SIG-M5 treated with dmso at 0.1 percent for 504 hours (cell line): ENCODE data around the gene SCGB1A1.

Experiments
- DNase-seq: peaks from one replicate; lab custom pipeline; 2025; ENCODE audit not compliant: unreplicated experiment; lab: John Stamatoyannopoulos, UW

SCGB1A1 gene

DNA sequence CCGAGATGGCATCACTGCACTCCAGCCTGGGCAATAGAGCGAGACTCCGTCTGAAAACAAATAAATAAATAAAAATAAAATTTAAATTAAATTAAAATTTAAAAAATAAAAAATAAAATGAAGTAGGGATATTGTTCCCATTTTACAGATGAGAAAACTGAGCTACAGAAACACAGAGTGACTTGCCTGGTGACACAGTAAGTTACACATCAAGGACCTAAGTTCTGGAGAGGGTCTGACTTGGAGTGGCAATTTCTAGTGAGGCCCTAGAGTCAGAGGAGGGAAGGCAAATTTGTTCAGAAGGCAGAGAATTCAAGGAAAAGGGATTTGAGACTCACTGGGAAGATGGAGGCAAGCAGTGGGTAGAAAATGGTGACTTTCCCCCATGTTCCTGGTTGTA, 2.0 kb downstream of the SCGB1A1 start:
- no peak for DNase-seq

- no peak for DNase-seq
Measured at GRCh38 chr11:62421996-62422395, 3.2 kb downstream of the SCGB1A1 start.

- DNase-seq = no peak
Measured at GRCh38 chr11:62423012-62423411, 4.2 kb downstream of the SCGB1A1 start.

- peak; percentile 96 for DNase-seq
Measured at GRCh38 chr11:62427630-62428233, 8.9 kb downstream of the SCGB1A1 start.

GRCh38 chr11:62428871-62429560, 10.2 kb downstream of the SCGB1A1 start:
- no peak for DNase-seq

- DNase-seq = no peak
Measured at GRCh38 chr11:62430425-62430824, 11.6 kb downstream of the SCGB1A1 start.

- no peak for DNase-seq
Measured at GRCh38 chr11:62431171-62431901, 12.5 kb downstream of the SCGB1A1 start.

GRCh38 chr11:62432695-62433094, 13.9 kb downstream of the SCGB1A1 start:
- DNase-seq = no peak

- DNase-seq = no peak
Measured at GRCh38 chr11:62433141-62433903, 14.5 kb downstream of the SCGB1A1 start.

- DNase-seq = peak; percentile 62
Measured at GRCh38 chr11:62433904-62434276, 15.1 kb downstream of the SCGB1A1 start.

- DNase-seq = peak; percentile 37
Measured at GRCh38 chr11:62435846-62436660, 17.2 kb downstream of the SCGB1A1 start.

DNA sequence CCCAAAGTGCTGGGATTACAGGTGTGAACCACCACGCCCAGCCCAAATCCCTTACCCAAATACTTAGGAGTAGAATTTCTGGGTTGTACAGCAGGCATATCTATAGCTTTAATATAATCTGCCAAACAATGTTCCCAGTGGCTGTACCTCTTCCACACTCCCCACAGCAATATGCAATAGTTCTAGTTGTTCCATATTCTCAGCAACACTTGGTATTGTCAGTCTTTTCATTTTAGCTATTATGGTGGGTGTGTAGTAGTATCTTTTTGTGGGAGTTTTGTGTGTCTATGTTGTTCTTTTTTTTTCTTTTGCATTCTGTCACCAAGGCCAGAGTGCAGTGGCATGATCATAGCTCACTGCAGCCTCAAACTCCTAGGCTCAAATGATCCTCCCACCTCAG, 18.8 kb downstream of the SCGB1A1 start:
- DNase-seq = no peak

GRCh38 chr11:62438641-62439040, 19.8 kb downstream of the SCGB1A1 start:
- no peak for DNase-seq

DNA sequence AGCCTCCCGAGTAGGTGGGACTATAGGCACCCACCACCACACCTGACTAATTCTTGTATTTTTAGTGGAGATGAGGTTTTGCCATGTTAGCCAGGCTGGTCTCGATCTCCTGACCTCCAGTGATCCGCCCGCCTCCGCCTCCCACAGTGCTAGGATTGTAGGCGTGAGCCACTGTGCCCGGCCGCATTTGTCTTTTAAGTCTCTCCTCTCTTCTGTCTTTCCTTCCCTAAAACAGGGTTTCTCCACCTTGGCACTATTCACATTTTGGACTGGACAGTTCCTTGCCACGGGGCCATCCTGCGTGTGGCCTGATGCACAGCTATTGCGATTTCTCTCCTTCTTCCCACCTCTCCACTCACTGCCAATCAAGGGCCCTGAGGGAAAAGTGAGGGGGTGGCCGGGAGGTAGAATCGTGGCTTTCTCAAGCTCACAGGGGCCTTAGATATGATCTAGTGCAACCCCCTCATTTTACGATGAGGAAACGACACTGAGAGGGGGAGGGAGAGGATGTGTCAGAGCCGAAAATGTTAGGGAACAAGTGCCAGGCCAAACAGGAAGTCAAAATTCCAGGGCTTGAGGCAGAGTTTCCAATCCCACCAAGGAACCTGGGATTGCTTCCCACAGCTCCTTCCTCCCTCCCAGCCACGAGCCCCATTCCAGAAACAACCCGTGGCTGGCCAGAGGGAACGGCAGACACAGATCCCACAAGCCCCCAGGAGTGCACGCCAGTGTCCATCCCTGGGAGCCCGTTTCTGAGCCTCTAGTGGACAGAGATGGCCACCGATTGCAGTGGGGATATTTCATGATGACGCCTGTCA, 21.2 kb downstream of the SCGB1A1 start:
- peak; percentile 18 for DNase-seq

DNA sequence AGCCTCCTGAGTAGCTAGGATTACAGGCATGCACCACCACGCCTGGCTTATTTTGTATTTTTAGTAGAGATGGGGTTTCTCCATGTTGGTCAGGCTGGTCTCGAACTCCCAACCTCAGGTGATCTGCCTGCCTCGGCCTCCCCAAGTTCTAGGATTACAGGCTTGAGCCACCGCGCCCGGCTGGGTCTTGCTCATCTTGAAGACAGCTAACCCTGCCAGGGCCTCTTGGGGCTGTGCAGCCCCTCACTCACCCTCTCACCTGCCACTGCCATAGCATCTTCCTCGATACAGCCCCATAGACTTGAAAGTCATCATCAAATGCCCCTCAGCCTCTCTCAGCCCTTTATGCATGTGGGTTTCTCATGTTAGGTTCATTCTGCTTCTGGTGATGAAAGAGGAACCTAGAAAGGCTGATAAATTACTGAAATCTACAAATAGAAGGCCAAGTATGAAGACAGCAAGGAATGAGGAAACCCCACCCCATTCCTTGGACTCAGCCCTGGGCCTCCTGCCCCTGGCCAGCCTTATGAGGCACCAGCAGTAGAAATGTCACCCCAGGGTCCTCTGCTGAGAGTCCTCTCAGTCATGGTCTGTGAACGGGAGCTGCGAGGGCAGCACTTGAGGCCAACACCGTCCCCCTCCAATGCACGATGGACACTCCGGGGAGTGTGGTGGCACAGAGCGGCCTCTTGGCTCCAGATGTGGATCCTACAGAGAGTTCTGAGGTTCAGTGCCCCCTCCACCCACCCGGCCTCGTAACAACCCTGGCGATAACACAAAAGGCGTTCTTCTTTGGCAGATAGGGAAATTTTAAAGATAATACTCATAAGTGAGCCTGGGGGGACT, 24.8 kb downstream of the SCGB1A1 start:
- peak; percentile 86 for DNase-seq

GRCh38 chr11:62444236-62444833, 25.5 kb downstream of the SCGB1A1 start:
- DNase-seq = peak; percentile 78

GRCh38 chr11:62444835-62445234, 26.0 kb downstream of the SCGB1A1 start:
- DNase-seq = no peak

DNA sequence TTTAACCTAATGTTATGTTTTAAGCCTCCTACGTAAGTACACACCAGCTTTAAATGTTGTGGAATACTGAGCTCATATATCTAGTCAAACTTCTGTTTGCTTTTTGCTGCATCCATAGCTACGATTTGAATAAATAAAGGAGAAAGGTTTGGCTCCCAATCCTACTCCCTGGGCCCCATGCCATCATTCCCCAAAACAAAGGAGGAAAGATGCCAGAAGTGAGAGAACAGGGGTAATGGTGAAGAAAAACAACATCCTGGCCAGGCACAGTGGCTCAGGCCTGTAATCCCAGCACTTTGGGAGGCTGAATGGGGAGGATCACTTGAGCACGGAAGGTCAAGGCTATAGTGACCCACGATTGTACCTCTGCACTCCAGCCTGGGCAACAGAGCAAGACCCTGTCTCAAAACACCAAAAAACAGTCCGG, 26.5 kb downstream of the SCGB1A1 start:
- no peak for DNase-seq
